ENCODE data around the gene GPR15.
A peak's percentile ranks its signal among the peaks of the same experiment; 100 is the strongest.

Gene GPR15

DNA sequence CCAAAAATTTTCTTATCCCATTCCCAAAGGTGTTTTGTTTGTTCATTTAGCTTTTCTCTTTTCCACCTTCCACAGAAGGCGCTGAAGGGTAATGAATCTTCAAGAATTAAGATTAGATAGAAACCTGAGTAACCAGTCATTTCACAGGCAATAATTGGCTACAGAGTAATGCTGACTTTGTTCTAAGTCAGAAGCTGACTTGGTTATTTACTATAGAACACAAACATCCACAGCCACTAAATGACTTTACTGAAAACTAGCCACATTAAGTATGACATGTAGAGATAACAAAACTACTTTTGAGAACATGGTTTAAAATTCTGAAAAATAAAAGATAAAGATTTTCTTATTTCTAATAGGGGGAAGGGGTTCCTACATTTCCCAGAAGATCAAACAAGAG lies 16.8 kb upstream of the GPR15 start:
- DNase-seq (ENCODE audit: low read depth, low spot score): no peak
- ChIA-PET POLR2A (no interaction called here), CTCF (interaction anchor here (1.5 kb wide), 1 partner anchor 88 kb away, joined by 3 read pairs; no protein-coding TSS in a partner anchor)
- TF ChIP-seq CTCF (IDR thresholded peaks at IDR 0.05; ENCODE audit: insufficient read depth, low read length, missing control alignments): no peak
- H3K4me3 ChIP-seq (ENCODE audit: low read depth, low read length): no peak overlapping the region

GRCh38 chr3:98518816-98519215 lies 13.0 kb upstream of the GPR15 start:
- POLR2A ChIA-PET: no interaction called here
- no peak overlapping the region for H3K4me3 ChIP-seq (ENCODE audit: low read depth, low read length)
- TF ChIP-seq CTCF (IDR thresholded peaks at IDR 0.05; ENCODE audit: insufficient read depth, low read length, missing control alignments): no peak

DNA sequence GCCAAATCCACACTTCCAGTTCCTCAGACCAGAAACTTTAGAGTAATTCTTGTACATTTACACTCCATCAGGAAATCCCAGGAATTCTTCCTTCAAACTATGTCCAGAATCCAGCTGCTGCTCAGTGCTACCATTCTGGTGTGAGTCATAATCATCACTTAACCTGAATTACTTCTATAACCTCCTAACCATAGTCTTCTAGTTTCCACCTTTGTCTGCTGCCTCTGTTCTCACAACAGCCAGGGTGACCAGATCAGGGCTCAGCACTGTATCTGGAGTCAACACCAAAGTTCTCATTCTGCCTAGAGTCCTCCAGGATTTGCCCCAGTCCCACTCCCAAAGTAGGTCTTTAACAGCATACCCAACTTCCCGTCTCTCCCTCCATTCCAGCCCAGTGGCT lies 12.4 kb upstream of the GPR15 start:
- ChIA-PET POLR2A (no interaction called here), CTCF (no interaction called here)
- no peak for DNase-seq (ENCODE audit: low read depth, low spot score)
- no peak for TF ChIP-seq CTCF (IDR thresholded peaks at IDR 0.05; ENCODE audit: insufficient read depth, low read length, missing control alignments)
- H3K4me3 ChIP-seq (ENCODE audit: low read depth, low read length): no peak overlapping the region

More at GRCh38 chr3:98518816-98519215, 13.0 kb upstream of the GPR15 start:
- no peak for DNase-seq (ENCODE audit: low read depth, low spot score)
- CTCF ChIA-PET: no interaction called here

DNA sequence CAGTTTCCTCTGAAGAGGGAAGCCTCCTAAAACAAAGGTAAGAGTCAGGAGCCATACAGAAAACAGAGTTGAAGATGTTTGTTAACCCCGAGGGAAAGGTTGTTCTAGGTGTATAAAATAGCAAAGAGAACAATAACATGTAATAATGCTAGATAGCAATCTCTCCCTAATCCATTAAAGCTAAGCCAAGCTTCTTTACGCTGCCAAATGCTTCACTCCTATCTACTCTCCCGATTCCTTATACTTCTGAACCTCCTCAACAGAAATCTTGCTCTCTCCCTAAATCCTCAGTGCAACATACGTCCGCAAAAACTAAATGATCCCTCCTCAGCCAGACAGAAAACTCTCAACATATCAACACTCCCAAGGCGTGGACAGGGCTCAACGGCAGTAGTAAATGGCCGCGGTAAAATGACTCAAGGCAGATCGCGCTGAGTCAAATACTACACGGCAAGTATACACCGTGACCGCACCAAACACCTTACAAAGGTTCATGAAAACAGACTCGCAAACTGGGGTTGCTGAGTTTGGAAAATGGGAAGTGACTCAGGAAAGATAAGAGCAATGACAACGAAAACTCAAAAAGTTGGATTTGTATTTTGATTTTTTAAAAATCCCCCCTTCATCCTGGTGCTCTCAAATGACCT lies 9.8 kb upstream of the GPR15 start:
- POLR2A ChIA-PET: interaction anchor here (1.2 kb wide), 1 partner anchor 700 kb away, joined by 4 read pairs; the partner anchor contains the start of gene CRYBG3
- CTCF ChIA-PET: no interaction called here
- H3K4me3 ChIP-seq (ENCODE audit: low read depth, low read length): peak overlapping the region; percentile 74
- TF ChIP-seq CTCF (IDR thresholded peaks at IDR 0.05; ENCODE audit: insufficient read depth, low read length, missing control alignments): no peak
- DNase-seq (ENCODE audit: low read depth, low spot score): no peak

DNA sequence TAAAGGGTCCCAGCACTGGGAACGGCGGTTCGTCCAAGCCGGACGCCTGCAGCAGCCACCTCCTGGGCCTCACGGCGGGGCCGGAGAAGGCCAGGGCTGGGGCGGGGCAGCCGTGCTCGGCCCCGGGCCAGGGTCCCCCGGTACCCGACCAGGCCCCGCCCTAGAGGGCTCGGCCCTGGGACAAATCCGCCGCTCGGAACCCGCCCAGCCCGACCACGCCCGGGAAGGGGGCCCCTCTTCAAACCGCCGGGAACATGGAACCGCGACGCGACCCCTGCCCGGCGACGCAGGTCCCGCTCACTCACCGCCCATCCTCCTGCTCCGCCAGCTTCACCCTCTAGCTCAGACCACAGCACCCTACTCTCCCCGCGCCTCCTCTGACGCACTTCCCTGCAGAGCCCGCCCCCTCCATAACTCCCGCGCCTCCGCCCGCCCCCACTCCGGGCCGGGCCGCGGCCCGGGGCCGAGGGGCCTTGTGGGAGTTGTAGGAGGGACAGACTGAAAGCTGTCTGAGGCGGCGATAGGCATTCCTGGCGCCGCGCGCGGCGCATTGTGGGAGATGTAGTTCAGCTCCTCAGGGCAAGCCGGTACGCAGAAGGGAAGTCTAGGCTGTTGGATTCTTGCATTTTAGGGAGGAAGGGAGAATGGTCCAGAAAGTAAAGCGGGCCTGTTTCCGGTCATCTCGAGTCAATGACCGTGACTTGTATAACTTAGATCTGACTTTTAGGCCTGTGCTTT lies 9.1 kb upstream of the GPR15 start, which contains the start of gene CLDND1:
Gene CLDND1, minus strand, starts transcription at position 359 of the 738 bp plus-strand sequence. CDS start 1,478 bp downstream, outside the sequence.
- POLR2A ChIA-PET: interaction anchor here (0.5 to 1.2 kb wide), 4 partner anchors 11 to 701 kb away, joined by 3 to 4 read pairs (median 4); partner anchors contain the start of genes CPOX and CRYBG3
- CTCF ChIA-PET: no interaction called here
- TF ChIP-seq CTCF (IDR thresholded peaks at IDR 0.05; ENCODE audit: insufficient read depth, low read length, missing control alignments): no peak
- peak; percentile 70 for DNase-seq (ENCODE audit: low read depth, low spot score)
- peak within 1 kb of the TSS; percentile 74 for H3K4me3 ChIP-seq (ENCODE audit: low read depth, low read length)

- no peak overlapping the region for H3K4me3 ChIP-seq (ENCODE audit: low read depth, low read length)
- ChIA-PET POLR2A (no interaction called here), CTCF (no interaction called here)
- TF ChIP-seq CTCF (IDR thresholded peaks at IDR 0.05; ENCODE audit: insufficient read depth, low read length, missing control alignments): no peak
- no peak for DNase-seq (ENCODE audit: low read depth, low spot score)
These were observed 6.3 kb upstream of the GPR15 start for GRCh38 chr3:98525494-98525893.
